Pancreas (tissue), 10 donors: ENCODE measurements around the gene ARHGAP23. TPM values are rescaled to one million over a fixed set of nuclear protein-coding genes. Genes with fewer than 3 reads are reported as not detected.
A peak's percentile ranks its signal among the peaks of the same experiment; 100 is the strongest.

Source experiments
- ATAC-seq, 4 donors: fragments of 200-7000 bp; cut with Tn5 transposase; one replicate each; pipeline versions ENCODE4 v1.8.0 to v1.9.1; 2020; ENCODE audit warnings: mild to moderate bottlenecking in 4 of 4, moderate library complexity in 4 of 4
- DNase-seq, 6 donors: peaks; one replicate each; pipeline ENCODE4 v3.0.0-alpha.2; 2020
- FAIRE-seq: peaks from 2 replicates; lab custom pipeline; 2012; peaks lifted over from hg19 to GRCh38; lab: Jason Lieb, UNC
- H3K27ac ChIP-seq, 4 donors: fragments of 200-600 bp; sonication (generic); 1 replicate in 3 of 4; 2 replicates in 1 of 4; pipeline versions ENCODE4 v1.5.0 to v1.8.0; 2020
- H3K27me3 ChIP-seq, 4 donors: fragments of 200-600 bp; one replicate each; pipeline ENCODE4 v1.8.0; 2021
- H3K36me3 ChIP-seq, 3 donors: fragments of 200-600 bp; sonication (generic) in 1 of 3; one replicate each; pipeline versions ENCODE4 v1.5.0 to v1.8.0; 2020 to 2021
- H3K4me1 ChIP-seq, 3 donors: fragments of 200-600 bp; one replicate each; pipeline ENCODE4 v1.8.0; 2021
- H3K4me3 ChIP-seq, 4 donors: fragments of 200-600 bp; sonication (generic) in 2 of 4; one replicate each; pipeline versions ENCODE4 v1.5.0 to v1.8.0; 2020 to 2021
- H3K9me3 ChIP-seq, 4 donors: fragments of 200-600 bp; one replicate each; pipeline ENCODE4 v1.8.0; 2021
- CTCF ChIP-seq, 4 donors: fragments of 200-600 bp; sonication (generic) in 3 of 4; IDR thresholded peaks; one replicate each; pipeline versions ENCODE4 v1.5.0 to v1.8.0; 2021; ENCODE audit warnings: antibody characterized with exemption in 4 of 4
- WGBS, 2 donors: extraction: QIAGEN DNeasy Blood & Tissue Kit; methylation state at CpG; one replicate each; pipeline ENCODE4 v1.1.7; 2013; 5-methylcytosine and 5-hydroxymethylcytosine counted together
- intact Hi-C, 3 donors: fragments of 100-400 bp; cut with DNase I; formaldehyde crosslinking; loops; one replicate each; pipeline versions ENCODE4 v1.11.1 to v1.14.2; 2022
- polyA plus RNA-seq, 2 donors: library from polyadenylated mRNA; stranded (reverse); fragments of 200-250 nt; gene quantifications; one replicate each; pipeline ENCODE4 v1.2.3, GENCODE V29; 2013
- total RNA-seq, 6 donors: library from RNA; stranded (reverse); fragmentation: NEBNext Ultra II Directional in 4 of 6; extraction: Animal tissue kit (Norgen Biotek cat#: 25700) in 4 of 6; gene quantifications; one replicate each; pipeline versions ENCODE4 v1.2.1 to v1.2.4, GENCODE V29; 2021 to 2023
- donor health status: healthy with polysubstance abuse.
- donor health status: DM: no; HTN: no; CAD: no; lungs with moderate emphysema.
- donor health status: DM: no; HTN: no; CAD: no.
- donor health status: control.
- donor health status: control.
- donor health status: Bipolar disorder and iron deficiency.
- donor health status: DM: yes; HTN: yes; CAD: no.
- donor health status: DM: no; HTN: no; CAD: no.
- donor health status: DM: no; HTN: no; CAD: no.
- donor health status: DM: yes; HTN: yes; CAD: no.

The ARHGAP23 gene
- total and polyA plus RNA-seq, 8 donors, result 2.5 to 7.1 (median 3.9) TPM

GRCh38 chr17:38453951-38454421, 25.7 kb downstream of the ARHGAP23 start:
- Histone ChIP-seq H3K4me1 (no peaks in the 10 kb centered on the region), H3K27ac (no peak overlapping the region), H3K4me3 (no peak overlapping the region), H3K9me3 (no peaks in the 10 kb centered on the region), H3K27me3 (no peaks in the 10 kb centered on the region), H3K36me3 (no peaks in the 10 kb centered on the region)
- no peak for FAIRE-seq
- ATAC-seq, result no peak
- DNase-seq, result no peak
- intact Hi-C loops, result no loop called here
- 2 to 3% methylated on average over 21 to 44 of the region's 44 CpGs for WGBS, 2 donors
- no peak for TF ChIP-seq CTCF (IDR thresholded peaks at IDR 0.05)

- WGBS, 2 donors, result 23 to 34% methylated on average over 12 of the region's 12 CpGs
- TF ChIP-seq CTCF (IDR thresholded peaks at IDR 0.05), result no peak
- FAIRE-seq (no peak), DNase-seq (peak in 2 of 6 donors; percentile 32 to 40), ATAC-seq (peak in 3 of 4 donors; percentile 66 to 75 (median 75))
- intact Hi-C loops, result no loop called here
- Histone ChIP-seq H3K9me3 (no peaks in the 10 kb centered on the region), H3K27me3 (no peaks in the 10 kb centered on the region), H3K4me1 (no peaks in the 10 kb centered on the region), H3K4me3 (no peak overlapping the region), H3K27ac (no peak overlapping the region), H3K36me3 (no peaks in the 10 kb centered on the region)
Measured at GRCh38 chr17:38454532-38454931, 26.3 kb downstream of the ARHGAP23 start.

- H3K9me3 ChIP-seq, result no peaks in the 10 kb centered on the region
- FAIRE-seq (no peak), ATAC-seq (no peak), DNase-seq (no peak)
- H3K27ac ChIP-seq, result no peak overlapping the region
- no peak for TF ChIP-seq CTCF (IDR thresholded peaks at IDR 0.05)
- no peaks in the 10 kb centered on the region for H3K4me1 ChIP-seq
- H3K27me3 ChIP-seq, result no peaks in the 10 kb centered on the region
- H3K4me3 ChIP-seq, result no peak overlapping the region
- 40 to 44% methylated on average over 5 to 8 of the region's 8 CpGs for WGBS, 2 donors
- H3K36me3 ChIP-seq, result no peaks in the 10 kb centered on the region
- intact Hi-C loops, result no loop called here
Measured at GRCh38 chr17:38455288-38455915, 27.1 kb downstream of the ARHGAP23 start.

GRCh38 chr17:38456031-38456815, 28.0 kb downstream of the ARHGAP23 start:
- TF ChIP-seq CTCF (IDR thresholded peaks at IDR 0.05), result no peak
- Histone ChIP-seq H3K9me3 (no peaks in the 10 kb centered on the region), H3K36me3 (no peaks in the 10 kb centered on the region), H3K27ac (no peak overlapping the region), H3K4me1 (no peaks in the 10 kb centered on the region), H3K27me3 (no peaks in the 10 kb centered on the region), H3K4me3 (no peak overlapping the region)
- DNase-seq, result no peak
- FAIRE-seq, result no peak
- WGBS, 2 donors, result 73 to 80% methylated on average over 9 of the region's 9 CpGs
- intact Hi-C loops, result no loop called here
- ATAC-seq, result no peak
